ENCODE measurements around the gene GDF15.

GRCh38 chr19:18424890-18425514 is 39.0 kb downstream of the GDF15 start:
- TF ChIP-seq CTCF (IDR thresholded peaks at IDR 0.05) (no peak), POLR2A (IDR thresholded peaks at IDR 0.05) (no peak), POLR2AphosphoS5 (IDR thresholded peaks at IDR 0.05) (no peak)
